Measurements from ENCODE around the gene RNF214. TPM values are rescaled to one million over a fixed set of nuclear protein-coding genes. Genes with fewer than 3 reads are reported as not detected.

Gene RNF214
- total and polyA plus RNA-seq, 7 donors: 6.2 to 23.8 (median 11.1) TPM

DNA sequence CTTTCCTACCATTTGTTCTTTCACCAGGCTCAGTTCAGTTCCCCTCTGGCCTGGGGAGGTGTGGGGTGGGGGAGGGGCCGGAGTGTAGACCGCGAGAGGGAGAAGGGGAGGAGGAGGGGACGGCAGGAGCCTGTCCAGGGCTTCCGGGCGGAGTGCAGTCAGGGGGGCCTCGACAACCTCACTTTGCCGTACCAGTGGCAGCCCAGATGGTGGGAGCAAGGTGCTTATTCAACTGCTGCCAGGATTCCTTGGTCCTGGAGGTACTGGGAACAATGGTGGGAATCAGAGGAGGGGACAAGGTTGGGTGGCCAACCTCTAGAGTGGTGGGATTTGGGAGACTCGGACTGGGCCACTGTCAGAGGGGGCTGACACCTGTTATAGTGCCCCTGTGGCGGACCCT, 82.4 kb downstream of the RNF214 start:
- 25 to 62% methylated on average over 10 of the region's 10 CpGs for whole genome bisulfite sequencing, 2 donors
- TF ChIP-seq POLR2AphosphoS5 (IDR thresholded peaks at IDR 0.05): no peak
- Histone ChIP-seq H3K27ac (peak overlapping the region in 1 of 4 donors; percentile 75), H3K27me3 (no peaks in the 10 kb centered on the region), H3K4me1 (peaks cover 0 to 27% (median 26%) of the 10 kb centered on the region in 4 donors), H3K4me3 (peak overlapping the region; percentile 53 to 95 (median 74)), H3K36me3 (no peaks in the 10 kb centered on the region), H3K9me3 (no peaks in the 10 kb centered on the region)
- intact Hi-C loops (cut with DNase I): no loop called here
- DNase-seq: peak; percentile 59

- 3 to 6% methylated on average over 62 of the region's 62 CpGs for WGBS, 2 donors
- Histone ChIP-seq H3K4me3 (peak overlapping the region; percentile 53 to 95 (median 74)), H3K27me3 (no peaks in the 10 kb centered on the region), H3K27ac (peak overlapping the region; percentile 68 to 76 (median 75)), H3K9me3 (no peaks in the 10 kb centered on the region), H3K4me1 (peaks cover 0 to 27% (median 26%) of the 10 kb centered on the region in 4 donors), H3K36me3 (no peaks in the 10 kb centered on the region)
- TF ChIP-seq EP300 (IDR thresholded peaks at IDR 0.05) (no peak), POLR2AphosphoS5 (IDR thresholded peaks at IDR 0.05) (no peak), POLR2A (IDR thresholded peaks at IDR 0.05) (no peak)
- TF ChIP-seq, protein P1, sequence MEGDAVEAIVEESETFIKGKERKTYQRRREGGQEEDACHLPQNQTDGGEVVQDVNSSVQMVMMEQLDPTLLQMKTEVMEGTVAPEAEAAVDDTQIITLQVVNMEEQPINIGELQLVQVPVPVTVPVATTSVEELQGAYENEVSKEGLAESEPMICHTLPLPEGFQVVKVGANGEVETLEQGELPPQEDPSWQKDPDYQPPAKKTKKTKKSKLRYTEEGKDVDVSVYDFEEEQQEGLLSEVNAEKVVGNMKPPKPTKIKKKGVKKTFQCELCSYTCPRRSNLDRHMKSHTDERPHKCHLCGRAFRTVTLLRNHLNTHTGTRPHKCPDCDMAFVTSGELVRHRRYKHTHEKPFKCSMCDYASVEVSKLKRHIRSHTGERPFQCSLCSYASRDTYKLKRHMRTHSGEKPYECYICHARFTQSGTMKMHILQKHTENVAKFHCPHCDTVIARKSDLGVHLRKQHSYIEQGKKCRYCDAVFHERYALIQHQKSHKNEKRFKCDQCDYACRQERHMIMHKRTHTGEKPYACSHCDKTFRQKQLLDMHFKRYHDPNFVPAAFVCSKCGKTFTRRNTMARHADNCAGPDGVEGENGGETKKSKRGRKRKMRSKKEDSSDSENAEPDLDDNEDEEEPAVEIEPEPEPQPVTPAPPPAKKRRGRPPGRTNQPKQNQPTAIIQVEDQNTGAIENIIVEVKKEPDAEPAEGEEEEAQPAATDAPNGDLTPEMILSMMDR (IDR thresholded peaks at IDR 0.05): no peak
- intact Hi-C loops (cut with DNase I): no loop called here
- peak; percentile 68 for DNase-seq
Observed at GRCh38 chr11:117315285-117316196, 83.1 kb downstream of the RNF214 start.

DNA sequence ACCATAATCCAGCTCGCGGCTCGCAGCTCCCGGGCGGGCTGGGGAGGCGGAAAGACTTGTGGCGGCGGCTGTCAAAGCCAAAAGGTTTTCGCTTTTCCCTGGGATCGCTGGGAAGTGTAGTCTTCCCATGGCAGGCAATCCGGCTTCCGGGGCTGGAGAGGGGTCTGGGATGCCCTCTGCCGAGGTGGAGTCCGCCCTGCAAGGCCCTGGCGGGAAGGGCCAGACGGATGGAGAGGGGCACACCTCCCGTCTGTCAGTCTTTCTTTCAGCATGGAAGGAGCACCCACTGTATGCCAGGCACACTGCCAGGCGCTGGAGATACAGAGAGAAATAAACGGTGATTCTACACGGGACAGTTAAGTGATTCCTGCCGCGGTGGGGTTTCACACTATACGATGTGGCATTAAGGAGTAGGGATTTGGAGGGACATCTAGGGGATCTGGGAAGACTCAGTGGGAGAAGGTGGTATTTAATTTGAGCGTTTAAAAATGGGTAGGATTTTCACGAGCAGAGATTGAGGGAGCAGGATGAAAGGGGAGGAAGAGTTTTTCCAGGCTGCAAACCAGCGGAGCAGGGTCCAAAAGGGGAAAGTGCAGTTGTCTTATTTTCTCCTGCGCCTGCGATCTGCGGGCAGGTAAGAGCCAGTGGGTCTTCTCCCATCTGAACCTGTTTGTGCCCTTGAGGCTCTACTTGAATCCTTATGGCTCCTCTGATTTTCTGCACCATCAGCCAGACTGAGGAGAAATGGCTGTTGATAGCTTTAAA, 83.9 kb downstream of the RNF214 start, which contains the start of gene BACE1:
Gene BACE1 (minus strand): TSS at position 60 of the 765 bp plus-strand sequence. CDS start 461 bp downstream, outside the sequence.
- 3 to 11% methylated on average over 29 of the region's 29 CpGs for WGBS, 2 donors
- no peaks in the 10 kb centered on the region for H3K9me3 ChIP-seq
- TF ChIP-seq, protein P1 (IDR thresholded peaks at IDR 0.05): peak in 1 of 4 experiments; percentile 27
- no peak for TF ChIP-seq POLR2A (IDR thresholded peaks at IDR 0.05)
- peak in 3 of 4 donors; percentile 39 to 63 (median 55) for TF ChIP-seq POLR2AphosphoS5 (IDR thresholded peaks at IDR 0.05)
- no peaks in the 10 kb centered on the region for H3K36me3 ChIP-seq
- peak within 1 kb of the TSS; percentile 68 to 76 (median 75) for H3K27ac ChIP-seq
- peak within 1 kb of the TSS; percentile 53 to 95 (median 74) for H3K4me3 ChIP-seq
- H3K4me1 ChIP-seq: peaks cover 0 to 27% (median 26%) of the 10 kb centered on the region in 4 donors
- DNase-seq: peak; percentile 92
- intact Hi-C loops (cut with DNase I): no loop called here
- no peaks in the 10 kb centered on the region for H3K27me3 ChIP-seq

DNA sequence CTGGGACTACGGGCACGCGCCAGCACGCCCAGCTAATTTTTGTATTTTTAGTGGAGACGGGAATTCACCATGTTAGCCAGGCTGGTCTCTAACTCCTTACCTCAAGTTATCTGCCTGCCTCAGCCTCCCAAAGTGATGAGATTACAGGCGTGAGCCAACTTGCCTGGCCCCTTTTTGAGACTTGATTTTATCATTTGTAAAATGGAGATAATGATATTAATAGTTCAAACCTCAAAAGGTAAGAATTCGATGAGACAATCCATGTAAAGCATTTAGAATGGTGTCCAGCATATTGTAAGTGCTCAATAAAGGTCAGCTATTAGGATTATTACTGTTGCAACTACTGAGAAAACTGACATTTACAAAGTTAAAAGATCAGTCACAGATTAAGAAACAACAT, 86.3 kb downstream of the RNF214 start:
- Histone ChIP-seq H3K9me3 (no peaks in the 10 kb centered on the region), H3K4me3 (no peak overlapping the region), H3K36me3 (no peaks in the 10 kb centered on the region), H3K4me1 (peaks cover 0 to 27% (median 26%) of the 10 kb centered on the region in 4 donors), H3K27ac (no peak overlapping the region), H3K27me3 (no peaks in the 10 kb centered on the region)
- DNase-seq: no peak
- no peak for TF ChIP-seq EP300 (IDR thresholded peaks at IDR 0.05)
- TF ChIP-seq POLR2A (IDR thresholded peaks at IDR 0.05): no peak
- TF ChIP-seq POLR2AphosphoS5 (IDR thresholded peaks at IDR 0.05): no peak
- TF ChIP-seq, protein P1 (IDR thresholded peaks at IDR 0.05): no peak
- WGBS, 2 donors: 82 to 88% methylated on average over 7 of the region's 7 CpGs
- intact Hi-C loops (cut with DNase I): no loop called here
